ENCODE data around the gene ALDH1B1. TPM values are rescaled to one million over a fixed set of nuclear protein-coding genes. Genes with fewer than 3 reads are reported as not detected.

ALDH1B1 gene
- total RNA-seq, 4 donors from 2014 or later: 24.9 to 77.2 (median 27.3) TPM

DNA sequence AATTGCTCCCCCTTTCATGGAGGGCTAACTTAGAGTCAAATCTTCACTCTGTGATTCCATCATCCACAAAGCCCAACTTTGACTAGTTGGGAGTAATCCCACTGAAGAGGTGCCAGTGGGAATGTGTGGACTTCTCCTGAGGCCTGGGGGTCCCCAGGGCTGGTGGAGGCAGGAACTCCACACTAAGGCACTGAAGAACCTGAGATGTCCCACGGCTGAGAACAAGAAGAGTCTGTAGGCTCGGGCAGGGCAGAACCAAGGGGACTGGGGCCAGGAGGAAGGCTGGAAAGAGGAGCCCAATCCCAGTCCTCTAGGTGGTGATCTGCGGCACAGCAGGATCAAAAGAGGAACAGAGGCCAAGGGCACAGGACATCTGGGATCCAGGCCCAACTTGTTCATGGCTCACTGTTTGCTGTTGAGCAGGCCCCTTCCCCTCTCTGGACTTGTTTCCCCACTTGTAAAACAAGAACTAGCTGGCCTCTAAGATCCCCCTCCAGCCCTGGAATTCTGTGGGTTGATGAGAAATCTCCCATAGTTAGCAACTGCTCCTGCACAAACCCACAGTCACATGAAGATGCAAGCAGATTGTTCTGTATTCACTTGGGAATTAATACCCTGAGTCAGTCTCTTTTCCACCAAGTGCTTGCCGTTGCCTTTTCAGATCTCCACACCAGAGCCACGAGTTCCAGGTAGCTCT lies 32.7 kb upstream of the ALDH1B1 start:
- no peak for DNase-seq
- Histone ChIP-seq H3K4me1 (peaks cover 0 to 7% (median 1%) of the 10 kb centered on the region in 4 donors), H3K4me3 (no peak overlapping the region), H3K27me3 (no peaks in the 10 kb centered on the region), H3K9me3 (no peaks in the 10 kb centered on the region), H3K27ac (no peak overlapping the region), H3K36me3 (no peaks in the 10 kb centered on the region)
- WGBS, 2 donors (ENCODE audit: low coverage in 1 of 2): 38 to 65% methylated on average over 2 to 5 of the region's 5 CpGs
- intact Hi-C loops (cut with DNase I; ENCODE audit: low total_unique reads): loop anchor here (10.0 kb wide), 1 partner anchor 445 kb away; no protein-coding TSS in a partner anchor
- in situ Hi-C loops (cut with MboI; ENCODE audit: low pct_ligation_motif_present in 1 of 4, low pct_unique_long_range_greater_than_20kb in 1 of 4, low sequenced_read_pairs in 3 of 4): loop anchor here (25.0 kb wide), 3 partner anchors 198 to 448 kb away; partner anchors contain the start of gene SLC25A51 (in 3 of the 4)
- no peak for TF ChIP-seq EP300 (IDR thresholded peaks at IDR 0.05; ENCODE audit: low read depth)
- no peak for TF ChIP-seq POLR2A (IDR thresholded peaks at IDR 0.05)
- TF ChIP-seq POLR2AphosphoS5 (IDR thresholded peaks at IDR 0.05): no peak
- TF ChIP-seq, protein P1, sequence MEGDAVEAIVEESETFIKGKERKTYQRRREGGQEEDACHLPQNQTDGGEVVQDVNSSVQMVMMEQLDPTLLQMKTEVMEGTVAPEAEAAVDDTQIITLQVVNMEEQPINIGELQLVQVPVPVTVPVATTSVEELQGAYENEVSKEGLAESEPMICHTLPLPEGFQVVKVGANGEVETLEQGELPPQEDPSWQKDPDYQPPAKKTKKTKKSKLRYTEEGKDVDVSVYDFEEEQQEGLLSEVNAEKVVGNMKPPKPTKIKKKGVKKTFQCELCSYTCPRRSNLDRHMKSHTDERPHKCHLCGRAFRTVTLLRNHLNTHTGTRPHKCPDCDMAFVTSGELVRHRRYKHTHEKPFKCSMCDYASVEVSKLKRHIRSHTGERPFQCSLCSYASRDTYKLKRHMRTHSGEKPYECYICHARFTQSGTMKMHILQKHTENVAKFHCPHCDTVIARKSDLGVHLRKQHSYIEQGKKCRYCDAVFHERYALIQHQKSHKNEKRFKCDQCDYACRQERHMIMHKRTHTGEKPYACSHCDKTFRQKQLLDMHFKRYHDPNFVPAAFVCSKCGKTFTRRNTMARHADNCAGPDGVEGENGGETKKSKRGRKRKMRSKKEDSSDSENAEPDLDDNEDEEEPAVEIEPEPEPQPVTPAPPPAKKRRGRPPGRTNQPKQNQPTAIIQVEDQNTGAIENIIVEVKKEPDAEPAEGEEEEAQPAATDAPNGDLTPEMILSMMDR (IDR thresholded peaks at IDR 0.05): no peak

DNA sequence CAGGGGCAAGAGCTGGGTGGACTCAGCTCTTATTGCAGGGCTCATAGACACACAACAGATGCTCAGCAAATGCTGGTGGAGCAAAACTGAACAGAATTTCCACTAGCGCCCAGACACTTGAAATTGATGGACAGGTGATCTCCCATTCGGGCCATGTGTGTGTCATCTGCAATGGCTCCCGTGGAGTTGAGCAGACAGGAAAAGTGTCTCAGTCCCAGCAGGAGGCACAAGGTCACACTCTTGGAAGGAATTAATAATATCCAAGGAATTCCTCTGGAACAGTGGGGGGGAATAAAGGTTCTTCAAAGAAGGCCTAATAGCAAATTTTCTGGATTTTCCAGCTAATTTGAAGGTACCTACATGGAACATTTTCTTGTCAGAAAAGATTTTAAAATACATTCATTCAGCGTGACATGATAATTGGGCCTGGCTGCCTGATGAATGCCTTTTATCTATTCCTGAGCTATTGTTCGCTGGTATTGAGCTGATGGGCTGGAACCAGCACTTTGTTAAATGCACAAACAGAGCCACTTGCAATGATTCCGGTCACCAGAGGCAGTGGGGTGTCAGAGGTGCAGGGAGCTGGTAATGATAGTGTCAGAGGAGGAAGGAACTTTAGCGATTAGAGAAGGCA lies 31.5 kb upstream of the ALDH1B1 start:
- WGBS, 2 donors (ENCODE audit: low coverage in 1 of 2): 68% methylated on average over 7 of the region's 7 CpGs; no CpG with 5 or more reads in 1 of the 2 donors
- DNase-seq: no peak
- intact Hi-C loops (cut with DNase I; ENCODE audit: low total_unique reads): loop anchor here (10.0 kb wide), 1 partner anchor 446 kb away; no protein-coding TSS in a partner anchor
- Histone ChIP-seq H3K4me1 (peaks cover 0 to 7% (median 1%) of the 10 kb centered on the region in 4 donors), H3K9me3 (no peaks in the 10 kb centered on the region), H3K27ac (no peak overlapping the region), H3K4me3 (no peak overlapping the region), H3K27me3 (no peaks in the 10 kb centered on the region), H3K36me3 (no peaks in the 10 kb centered on the region)
- TF ChIP-seq POLR2A (IDR thresholded peaks at IDR 0.05) (no peak), EP300 (IDR thresholded peaks at IDR 0.05; ENCODE audit: low read depth) (no peak), POLR2AphosphoS5 (IDR thresholded peaks at IDR 0.05) (no peak)
- TF ChIP-seq, protein P1 (IDR thresholded peaks at IDR 0.05): no peak
- in situ Hi-C loops (cut with MboI; ENCODE audit: low pct_ligation_motif_present in 1 of 4, low pct_unique_long_range_greater_than_20kb in 1 of 4, low sequenced_read_pairs in 3 of 4): loop anchor here (25.0 kb wide), 3 partner anchors 199 to 449 kb away; partner anchors contain the start of gene SLC25A51 (in 3 of the 4)

DNA sequence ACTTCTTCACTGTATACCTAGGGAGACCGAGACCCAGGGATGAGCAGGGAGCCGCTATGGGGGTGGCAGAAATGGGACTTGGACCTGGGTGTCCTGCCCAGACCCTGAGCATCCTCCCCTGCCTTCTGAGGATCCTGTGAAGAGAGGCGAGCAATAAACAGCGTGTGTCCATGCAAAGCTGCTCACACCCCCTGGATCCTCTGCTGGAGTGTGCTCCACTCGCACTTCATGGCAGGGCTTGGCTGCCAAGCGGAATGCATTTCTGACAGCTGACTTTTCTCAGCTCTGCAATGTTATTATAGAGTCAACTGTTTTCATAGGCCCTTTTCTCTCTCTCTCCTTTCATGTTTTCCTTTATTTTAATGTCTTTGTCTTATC lies 31.0 kb upstream of the ALDH1B1 start:
- Histone ChIP-seq H3K4me1 (peaks cover 0 to 7% (median 1%) of the 10 kb centered on the region in 4 donors), H3K27ac (no peak overlapping the region), H3K36me3 (no peaks in the 10 kb centered on the region), H3K27me3 (no peaks in the 10 kb centered on the region), H3K9me3 (no peaks in the 10 kb centered on the region), H3K4me3 (no peak overlapping the region)
- WGBS, 2 donors (ENCODE audit: low coverage in 1 of 2): 79 to 80% methylated on average over 1 to 6 of the region's 6 CpGs
- TF ChIP-seq POLR2A (IDR thresholded peaks at IDR 0.05) (no peak), POLR2AphosphoS5 (IDR thresholded peaks at IDR 0.05) (no peak), EP300 (IDR thresholded peaks at IDR 0.05; ENCODE audit: low read depth) (no peak)
- TF ChIP-seq, protein P1 (IDR thresholded peaks at IDR 0.05): no peak
- DNase-seq: no peak
- in situ Hi-C loops (cut with MboI; ENCODE audit: low pct_ligation_motif_present in 1 of 4, low pct_unique_long_range_greater_than_20kb in 1 of 4, low sequenced_read_pairs in 3 of 4): loop anchor here (25.0 kb wide), 3 partner anchors 199 to 449 kb away; partner anchors contain the start of gene SLC25A51 (in 3 of the 4)
- intact Hi-C loops (cut with DNase I; ENCODE audit: low total_unique reads): loop anchor here (10.0 kb wide), 1 partner anchor 447 kb away; no protein-coding TSS in a partner anchor
